Trophoblast cell (in vitro differentiated cells and primary cell): Measurements from ENCODE around the gene C7orf33.

Source experiments
- DNase-seq, 2 donors: peaks; one replicate each; pipeline ENCODE4 v3.0.0-alpha.2; 2016
- H2AFZ ChIP-seq: 2 replicates; pipeline ENCODE4 v1.6.1; 2013; ENCODE audit warnings: low read length, moderate library complexity, mild to moderate bottlenecking; ENCODE audit not compliant: insufficient read depth, poor library complexity
- H2AK5ac ChIP-seq: 2 replicates; pipeline ENCODE4 v1.6.1; 2013; ENCODE audit warnings: mild to moderate bottlenecking, low read length
- H2BK120ac ChIP-seq: 2 replicates; pipeline ENCODE4 v1.6.1; 2013; ENCODE audit warnings: low read length, mild to moderate bottlenecking, moderate library complexity; ENCODE audit not compliant: insufficient read depth, poor library complexity
- H2BK12ac ChIP-seq: 2 replicates; pipeline ENCODE4 v1.6.1; 2013; ENCODE audit warnings: mild to moderate bottlenecking, low read length, moderate library complexity
- H2BK5ac ChIP-seq: 2 replicates; pipeline ENCODE4 v1.6.1; 2013; ENCODE audit warnings: low read length, low read depth, moderate library complexity, mild to moderate bottlenecking; ENCODE audit not compliant: poor library complexity
- H3K14ac ChIP-seq: 2 replicates; pipeline ENCODE4 v1.6.1; 2013; ENCODE audit warnings: mild to moderate bottlenecking, low read length
- H3K18ac ChIP-seq: 2 replicates; pipeline ENCODE4 v1.6.1; 2013; ENCODE audit warnings: mild to moderate bottlenecking, low read length
- H3K23ac ChIP-seq: 2 replicates; pipeline ENCODE4 v1.6.1; 2013; ENCODE audit warnings: low read length
- H3K27ac ChIP-seq: 2 replicates; pipeline ENCODE4 v1.5.1; 2013; ENCODE audit warnings: low read depth, mild to moderate bottlenecking, inconsistent platforms, low read length, moderate library complexity
- H3K27me3 ChIP-seq: 2 replicates; pipeline ENCODE4 v1.6.1; 2013; ENCODE audit warnings: inconsistent platforms, mild to moderate bottlenecking, low read length, moderate library complexity; ENCODE audit not compliant: insufficient read depth
- H3K36me3 ChIP-seq, 2 experiments: 1 replicate in 1 of 2; 2 replicates in 1 of 2; pipeline ENCODE4 v1.6.1; 2013; ENCODE audit warnings: low read length in 2 of 2, mild to moderate bottlenecking in 2 of 2, moderate library complexity in 1 of 2; ENCODE audit not compliant: insufficient read depth in 2 of 2, control insufficient read depth in 1 of 2
- H3K4ac ChIP-seq: 2 replicates; pipeline ENCODE4 v1.6.1; 2013; ENCODE audit warnings: low read depth, mild to moderate bottlenecking, low read length, moderate library complexity
- H3K4me1 ChIP-seq, 2 experiments: 1 replicate in 1 of 2; 2 replicates in 1 of 2; pipeline ENCODE4 v1.6.1; 2013; ENCODE audit warnings: low read length in 2 of 2, mild to moderate bottlenecking in 2 of 2, moderate library complexity in 1 of 2; ENCODE audit not compliant: insufficient read depth in 2 of 2, control insufficient read depth in 1 of 2
- H3K4me2 ChIP-seq: 2 replicates; pipeline ENCODE4 v1.6.1; 2013; ENCODE audit warnings: inconsistent platforms, mild to moderate bottlenecking, low read length, moderate library complexity
- H3K4me3 ChIP-seq: 2 replicates; pipeline ENCODE4 v1.5.1; 2013; ENCODE audit warnings: mild to moderate bottlenecking, low read depth, low read length, inconsistent platforms
- H3K79me1 ChIP-seq: one replicate; pipeline ENCODE4 v1.6.1; 2013; ENCODE audit warnings: low read length
- H3K79me2 ChIP-seq: 2 replicates; pipeline ENCODE4 v1.6.1; 2013; ENCODE audit warnings: low read length, mild to moderate bottlenecking; ENCODE audit not compliant: control insufficient read depth, insufficient read depth, poor library complexity
- H3K9ac ChIP-seq: 2 replicates; pipeline ENCODE4 v1.6.1; 2013; ENCODE audit warnings: mild to moderate bottlenecking, low read length
- H3K9me3 ChIP-seq: 2 replicates; pipeline ENCODE4 v1.6.1; 2013; ENCODE audit warnings: low read depth, mild to moderate bottlenecking, control low read depth, inconsistent platforms, low read length; ENCODE audit not compliant: insufficient read depth
- H4K12ac ChIP-seq: 2 replicates; pipeline ENCODE4 v1.6.1; 2013; ENCODE audit warnings: low read depth, mild to moderate bottlenecking, low read length, moderate library complexity
- H4K8ac ChIP-seq: 2 replicates; pipeline ENCODE4 v1.6.1; 2013; ENCODE audit warnings: low read depth, mild to moderate bottlenecking, low read length, moderate library complexity
- H4K91ac ChIP-seq: one replicate; pipeline ENCODE4 v1.6.1; 2013; ENCODE audit warnings: low read depth, mild to moderate bottlenecking, low read length, moderate library complexity
- WGBS: extraction: QIAGEN DNeasy Blood & Tissue Kit; methylation state at CpG from one replicate; pipeline ENCODE4 v1.1.7; 2013; ENCODE audit warnings: missing lambda C conversion rate; ENCODE audit not compliant: insufficient read length, insufficient coverage; ENCODE audit errors: extremely low coverage; 5-methylcytosine and 5-hydroxymethylcytosine counted together

C7orf33 gene

GRCh38 chr7:148605350-148605749, 14.8 kb downstream of the C7orf33 start:
- H3K18ac ChIP-seq = no peak overlapping the region
- no peak overlapping the region for H3K27ac ChIP-seq
- peaks cover 5% of the 10 kb centered on the region for H3K79me2 ChIP-seq
- no peaks in the 10 kb centered on the region for H3K36me3 ChIP-seq
- peak overlapping the region; percentile 3 for H2BK5ac ChIP-seq
- H3K27me3 ChIP-seq = no peaks in the 10 kb centered on the region
- WGBS = no CpG with 5 or more reads among the region's 2 CpGs
- H3K9me3 ChIP-seq = peaks cover 2% of the 10 kb centered on the region
- peaks cover 29% of the 10 kb centered on the region for H3K79me1 ChIP-seq
- no peak overlapping the region for H3K9ac ChIP-seq
- no peak overlapping the region for H3K23ac ChIP-seq
- no peak overlapping the region for H3K4me2 ChIP-seq
- no peak overlapping the region for H3K4me3 ChIP-seq
- no peak overlapping the region for H2AK5ac ChIP-seq
- H4K12ac ChIP-seq = no peak overlapping the region
- H3K4me1 ChIP-seq = peaks cover 10 to 21% of the 10 kb centered on the region in 2 experiments
- H2BK120ac ChIP-seq = no peak overlapping the region
- H3K4ac ChIP-seq = no peak overlapping the region
- H4K91ac ChIP-seq = peak overlapping the region; percentile 32
- no peak overlapping the region for H4K8ac ChIP-seq
- H3K14ac ChIP-seq = no peak overlapping the region
- H2BK12ac ChIP-seq = peak overlapping the region; percentile 19
- no peak for DNase-seq
- H2AFZ ChIP-seq = no peak overlapping the region

DNA sequence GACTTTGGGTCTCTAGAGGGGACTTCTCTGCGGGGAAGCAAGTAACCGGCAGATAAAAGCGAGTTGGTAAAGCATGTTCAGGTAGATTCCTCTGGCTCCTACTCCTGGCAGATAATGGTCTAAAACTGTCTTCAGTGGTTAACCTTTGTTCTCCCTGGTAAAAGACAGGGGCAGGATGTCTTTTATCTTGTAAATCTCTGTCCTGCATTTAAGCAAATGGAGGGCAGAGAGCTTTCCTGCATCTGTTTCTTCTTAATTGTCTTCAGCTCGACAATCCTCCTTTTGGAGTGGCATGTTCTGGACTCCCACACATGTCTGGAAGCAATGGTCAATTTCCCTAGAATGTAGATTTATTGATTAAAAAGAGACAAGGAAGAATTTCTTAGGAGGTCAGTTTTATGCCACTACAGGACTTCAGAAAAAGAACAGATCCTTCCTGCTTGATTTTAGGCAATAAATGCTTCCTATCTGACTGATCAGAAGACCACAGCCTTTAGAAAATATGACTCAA, 16.6 kb downstream of the C7orf33 start:
- Histone ChIP-seq H3K14ac (no peak overlapping the region), H3K23ac (no peak overlapping the region), H3K4ac (no peak overlapping the region), H3K36me3 (no peaks in the 10 kb centered on the region), H3K18ac (no peak overlapping the region), H3K4me1 (peaks cover 15 to 24% of the 10 kb centered on the region in 2 experiments), H3K4me2 (peak overlapping the region; percentile 28), H4K91ac (no peak overlapping the region), H2BK120ac (no peak overlapping the region), H4K12ac (no peak overlapping the region), H2AK5ac (no peak overlapping the region), H3K27me3 (no peaks in the 10 kb centered on the region), H3K4me3 (no peak overlapping the region), H3K79me1 (peaks cover 35% of the 10 kb centered on the region), H2BK5ac (no peak overlapping the region), H4K8ac (no peak overlapping the region), H3K27ac (peak overlapping the region; percentile 95), H3K79me2 (peaks cover 7% of the 10 kb centered on the region), H3K9ac (no peak overlapping the region), H2BK12ac (no peak overlapping the region), H3K9me3 (peaks cover 2% of the 10 kb centered on the region), H2AFZ (no peak overlapping the region)
- peak in 1 of 2 donors; percentile 8 for DNase-seq
- WGBS = no CpG with 5 or more reads among the region's 4 CpGs

- H2BK120ac ChIP-seq = peak overlapping the region; percentile 72
- H3K79me2 ChIP-seq = peaks cover 7% of the 10 kb centered on the region
- no peak overlapping the region for H3K4me3 ChIP-seq
- H3K14ac ChIP-seq = peak overlapping the region; percentile 52
- no peak for DNase-seq
- H3K23ac ChIP-seq = no peak overlapping the region
- peaks cover 15 to 24% of the 10 kb centered on the region in 2 experiments for H3K4me1 ChIP-seq
- no peak overlapping the region for H3K18ac ChIP-seq
- WGBS = no CpG with 5 or more reads among the region's 3 CpGs
- H3K4me2 ChIP-seq = no peak overlapping the region
- H3K27ac ChIP-seq = peak overlapping the region; percentile 85
- H4K8ac ChIP-seq = no peak overlapping the region
- H3K27me3 ChIP-seq = no peaks in the 10 kb centered on the region
- H2AFZ ChIP-seq = no peak overlapping the region
- H3K9ac ChIP-seq = no peak overlapping the region
- peak overlapping the region; percentile 94 for H4K91ac ChIP-seq
- H2AK5ac ChIP-seq = no peak overlapping the region
- no peaks in the 10 kb centered on the region for H3K36me3 ChIP-seq
- peaks cover 2% of the 10 kb centered on the region for H3K9me3 ChIP-seq
- H3K4ac ChIP-seq = no peak overlapping the region
- H2BK5ac ChIP-seq = peak overlapping the region; percentile 34
- no peak overlapping the region for H4K12ac ChIP-seq
- H2BK12ac ChIP-seq = peak overlapping the region; percentile 86
- H3K79me1 ChIP-seq = peaks cover 35% of the 10 kb centered on the region
Measured at GRCh38 chr7:148609045-148609725, 18.6 kb downstream of the C7orf33 start.

DNA sequence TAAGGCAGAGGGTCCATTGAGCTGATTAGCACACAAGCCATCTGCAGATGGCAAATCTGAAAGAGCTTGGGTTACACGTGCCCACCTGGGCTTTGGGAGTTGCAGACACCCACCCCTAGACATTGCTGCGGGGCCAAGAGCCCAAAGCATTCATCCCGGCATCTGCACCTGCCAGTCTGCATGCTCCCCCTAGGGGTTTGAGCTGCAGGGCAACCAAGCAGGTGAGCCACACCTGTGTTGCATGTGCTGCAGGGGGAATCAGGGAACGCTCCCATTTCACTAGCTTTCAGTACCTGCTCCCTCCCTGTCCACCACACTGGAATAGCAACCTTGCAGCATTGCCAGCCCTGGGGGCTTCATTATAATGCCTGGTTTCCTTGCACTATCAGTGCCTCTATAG, 21.1 kb downstream of the C7orf33 start:
- H3K14ac ChIP-seq = no peak overlapping the region
- H2AFZ ChIP-seq = no peak overlapping the region
- H3K18ac ChIP-seq = no peak overlapping the region
- H2AK5ac ChIP-seq = peak overlapping the region; percentile 29
- no peak overlapping the region for H4K91ac ChIP-seq
- no peaks in the 10 kb centered on the region for H3K27me3 ChIP-seq
- H3K79me2 ChIP-seq = peaks cover 7% of the 10 kb centered on the region
- H2BK5ac ChIP-seq = no peak overlapping the region
- no peak overlapping the region for H3K4me2 ChIP-seq
- H3K36me3 ChIP-seq = no peaks in the 10 kb centered on the region
- no peak overlapping the region for H2BK120ac ChIP-seq
- H3K4ac ChIP-seq = no peak overlapping the region
- H3K9me3 ChIP-seq = peaks cover 1% of the 10 kb centered on the region
- peaks cover 15 to 17% of the 10 kb centered on the region in 2 experiments for H3K4me1 ChIP-seq
- no peak overlapping the region for H4K8ac ChIP-seq
- H3K9ac ChIP-seq = no peak overlapping the region
- peak overlapping the region; percentile 2 for H2BK12ac ChIP-seq
- WGBS = no CpG with 5 or more reads among the region's 4 CpGs
- H3K4me3 ChIP-seq = no peak overlapping the region
- H3K79me1 ChIP-seq = peaks cover 24% of the 10 kb centered on the region
- no peak overlapping the region for H4K12ac ChIP-seq
- peak; percentile 22 to 49 for DNase-seq
- H3K23ac ChIP-seq = no peak overlapping the region
- no peak overlapping the region for H3K27ac ChIP-seq
